Measurements from ENCODE around the gene TICAM2.

TICAM2 gene

GRCh38 chr5:115565233-115565632 is 37.0 kb downstream of the TICAM2 start:
- no peak for DNase-seq (ENCODE audit: low read depth)

- DNase-seq (ENCODE audit: low read depth): no peak
Measured at GRCh38 chr5:115561176-115561575, 41.1 kb downstream of the TICAM2 start.

- DNase-seq (ENCODE audit: low read depth): no peak
Measured at GRCh38 chr5:115559524-115559923, 42.8 kb downstream of the TICAM2 start.

- DNase-seq (ENCODE audit: low read depth): no peak
Measured at GRCh38 chr5:115558388-115558956, 43.8 kb downstream of the TICAM2 start.

- DNase-seq (ENCODE audit: low read depth): no peak
Measured at GRCh38 chr5:115557667-115558387, 44.5 kb downstream of the TICAM2 start.

- DNase-seq (ENCODE audit: low read depth): no peak
Measured at GRCh38 chr5:115556276-115556675, 46.0 kb downstream of the TICAM2 start.

- no peak for DNase-seq (ENCODE audit: low read depth)
Measured at GRCh38 chr5:115555084-115555633, 47.1 kb downstream of the TICAM2 start.

- DNase-seq (ENCODE audit: low read depth): no peak
Measured at GRCh38 chr5:115553082-115553481, 49.2 kb downstream of the TICAM2 start.

- DNase-seq (ENCODE audit: low read depth): no peak
Measured at GRCh38 chr5:115551415-115551814, 50.9 kb downstream of the TICAM2 start.

GRCh38 chr5:115549154-115549553 is 53.1 kb downstream of the TICAM2 start:
- DNase-seq (ENCODE audit: low read depth): no peak

- DNase-seq (ENCODE audit: low read depth): no peak
Measured at GRCh38 chr5:115548683-115549082, 53.6 kb downstream of the TICAM2 start.

GRCh38 chr5:115545351-115545882 is 56.9 kb downstream of the TICAM2 start:
- DNase-seq (ENCODE audit: low read depth): no peak

- peak; percentile 98 for DNase-seq (ENCODE audit: low read depth)
Measured at GRCh38 chr5:115544436-115545350, 57.6 kb downstream of the TICAM2 start, which contains the start of gene FEM1C. TSS of gene FEM1C (minus strand) at chr5:115544775. CDS start at chr5:115543493, 1,282 bp downstream.

- peak; percentile 21 for DNase-seq (ENCODE audit: low read depth)
Measured at GRCh38 chr5:115544043-115544435, 58.2 kb downstream of the TICAM2 start.

GRCh38 chr5:115543365-115544042 is 58.8 kb downstream of the TICAM2 start:
- DNase-seq (ENCODE audit: low read depth): no peak

- DNase-seq (ENCODE audit: low read depth): no peak
Measured at GRCh38 chr5:115542651-115543364, 59.5 kb downstream of the TICAM2 start.

- DNase-seq (ENCODE audit: low read depth): no peak
Measured at GRCh38 chr5:115542086-115542485, 60.2 kb downstream of the TICAM2 start.

- no peak for DNase-seq (ENCODE audit: low read depth)
Measured at GRCh38 chr5:115541611-115542010, 60.7 kb downstream of the TICAM2 start.

GRCh38 chr5:115535479-115536035 is 66.7 kb downstream of the TICAM2 start:
- no peak for DNase-seq (ENCODE audit: low read depth)

GRCh38 chr5:115532517-115532916 is 69.8 kb downstream of the TICAM2 start:
- no peak for DNase-seq (ENCODE audit: low read depth)
